Astrocyte (in vitro differentiated cells and primary cell): Measurements from ENCODE around the gene PIAS1.

Source experiments
- CTCF ChIP-seq: IDR thresholded peaks from 2 replicates; pipeline ENCODE4 v1.5.1; 2011; ENCODE audit warnings: low read depth, mild to moderate bottlenecking, inconsistent platforms, low read length, moderate library complexity; ENCODE audit not compliant: insufficient read depth
- EZH2 ChIP-seq: IDR thresholded peaks from 2 replicates; pipeline ENCODE4 v1.6.1; 2012; ENCODE audit warnings: mild to moderate bottlenecking, low read length, inconsistent platforms; ENCODE audit not compliant: insufficient read depth

- TF ChIP-seq EZH2 (no peak), CTCF (no peak)
Observed at GRCh38 chr15:68231102-68231818, 177.1 kb downstream of the PIAS1 start.
